ENCODE data around the gene ICAM2.

Gene ICAM2

DNA sequence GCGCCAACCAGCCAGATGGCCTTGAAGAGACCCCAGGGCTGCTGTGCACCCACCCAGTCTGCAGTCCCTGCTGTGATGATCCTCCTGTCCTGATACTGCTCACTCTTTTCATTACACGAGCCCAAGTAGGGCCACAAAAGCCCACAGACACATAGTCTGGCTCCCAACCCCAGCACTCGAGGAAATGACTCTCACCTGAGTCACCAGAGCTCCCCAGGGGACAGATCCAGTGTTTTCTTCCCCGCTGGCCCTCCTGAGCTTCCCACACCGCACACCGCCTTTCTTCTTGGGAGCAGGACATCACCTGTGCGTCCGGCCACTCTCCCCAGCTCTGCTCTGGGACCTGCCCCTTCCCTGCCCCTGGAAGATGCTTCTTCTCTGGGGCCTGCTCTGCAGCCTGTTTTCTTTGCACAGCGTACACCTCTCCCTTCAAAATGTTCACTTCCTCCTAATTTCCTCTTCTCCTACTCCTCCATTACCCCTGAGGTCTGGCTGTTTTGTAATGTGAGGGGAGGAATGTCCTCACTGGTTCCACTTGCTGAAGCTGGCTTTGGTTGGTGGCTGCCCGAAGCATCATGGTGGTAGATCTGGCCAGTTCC is 45.7 kb downstream of the ICAM2 start:
- no peak for DNase-seq (ENCODE audit: low read depth)

DNA sequence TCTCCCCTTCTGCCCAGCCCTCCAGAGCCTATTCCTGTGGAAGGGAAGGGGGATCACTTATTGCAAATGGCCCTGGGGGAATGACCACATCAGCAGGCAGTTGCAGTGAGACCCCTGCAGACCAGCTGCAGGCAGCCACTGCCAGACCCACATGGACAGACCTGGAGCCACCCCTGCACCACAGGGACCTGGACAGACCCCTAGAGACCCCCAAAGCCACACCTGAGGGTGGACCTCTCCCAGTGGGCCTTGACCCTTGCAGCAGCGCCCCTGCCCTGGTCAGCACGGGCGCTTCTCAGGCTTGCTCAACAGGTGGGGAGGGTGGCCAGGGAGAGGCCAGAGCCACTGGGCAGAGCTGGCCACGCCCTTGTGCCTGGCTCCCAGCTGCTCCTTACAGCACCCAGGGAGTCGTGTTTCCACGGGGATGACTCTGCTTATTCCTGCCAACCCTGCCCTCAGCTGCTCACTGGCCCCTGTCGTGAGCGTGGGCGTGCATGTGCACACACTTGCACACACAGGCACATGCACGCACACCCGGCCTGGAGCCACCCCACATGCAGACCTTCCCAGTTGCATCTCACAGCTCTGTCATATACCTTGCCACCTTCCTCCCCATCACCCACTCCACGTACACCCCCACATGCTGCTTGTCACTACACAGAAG is 46.4 kb downstream of the ICAM2 start:
- no peak for DNase-seq (ENCODE audit: low read depth)

GRCh38 chr17:63973247-63973646 is 47.2 kb downstream of the ICAM2 start:
- DNase-seq (ENCODE audit: low read depth) = no peak

GRCh38 chr17:63972796-63973195 is 47.6 kb downstream of the ICAM2 start, which contains the start of gene SCN4A:
TSS of gene SCN4A (minus strand) at chr17:63972918. CDS start at chr17:63972841, 77 bp downstream.
- DNase-seq (ENCODE audit: low read depth) = no peak

- no peak for DNase-seq (ENCODE audit: low read depth)
These were observed 51.2 kb downstream of the ICAM2 start for GRCh38 chr17:63969278-63969677.

GRCh38 chr17:63967953-63968352 is 52.5 kb downstream of the ICAM2 start:
- DNase-seq (ENCODE audit: low read depth) = no peak

GRCh38 chr17:63966646-63967264 is 53.7 kb downstream of the ICAM2 start:
- DNase-seq (ENCODE audit: low read depth) = no peak

DNA sequence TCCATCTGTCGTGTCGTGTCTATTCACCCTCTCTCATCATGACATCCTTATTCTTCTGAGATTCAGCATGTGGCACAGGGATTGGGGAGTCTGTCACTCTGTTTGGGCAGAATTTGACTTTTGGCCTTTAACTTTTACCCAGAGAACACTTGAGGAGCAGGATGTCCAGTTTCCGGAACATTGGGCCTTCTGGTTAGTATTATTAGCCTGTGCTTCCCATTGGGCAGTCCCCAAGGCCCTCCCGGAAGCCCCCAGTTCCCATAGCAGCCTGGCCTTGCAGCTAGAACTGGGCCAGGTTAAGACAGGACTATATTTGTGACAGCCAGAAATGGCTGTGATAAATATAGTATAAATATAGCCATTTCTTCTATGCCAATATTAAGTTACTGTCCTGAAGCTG is 57.3 kb downstream of the ICAM2 start:
- DNase-seq (ENCODE audit: low read depth) = no peak

- no peak for DNase-seq (ENCODE audit: low read depth)
These were observed 58.1 kb downstream of the ICAM2 start for GRCh38 chr17:63962298-63962744.

DNA sequence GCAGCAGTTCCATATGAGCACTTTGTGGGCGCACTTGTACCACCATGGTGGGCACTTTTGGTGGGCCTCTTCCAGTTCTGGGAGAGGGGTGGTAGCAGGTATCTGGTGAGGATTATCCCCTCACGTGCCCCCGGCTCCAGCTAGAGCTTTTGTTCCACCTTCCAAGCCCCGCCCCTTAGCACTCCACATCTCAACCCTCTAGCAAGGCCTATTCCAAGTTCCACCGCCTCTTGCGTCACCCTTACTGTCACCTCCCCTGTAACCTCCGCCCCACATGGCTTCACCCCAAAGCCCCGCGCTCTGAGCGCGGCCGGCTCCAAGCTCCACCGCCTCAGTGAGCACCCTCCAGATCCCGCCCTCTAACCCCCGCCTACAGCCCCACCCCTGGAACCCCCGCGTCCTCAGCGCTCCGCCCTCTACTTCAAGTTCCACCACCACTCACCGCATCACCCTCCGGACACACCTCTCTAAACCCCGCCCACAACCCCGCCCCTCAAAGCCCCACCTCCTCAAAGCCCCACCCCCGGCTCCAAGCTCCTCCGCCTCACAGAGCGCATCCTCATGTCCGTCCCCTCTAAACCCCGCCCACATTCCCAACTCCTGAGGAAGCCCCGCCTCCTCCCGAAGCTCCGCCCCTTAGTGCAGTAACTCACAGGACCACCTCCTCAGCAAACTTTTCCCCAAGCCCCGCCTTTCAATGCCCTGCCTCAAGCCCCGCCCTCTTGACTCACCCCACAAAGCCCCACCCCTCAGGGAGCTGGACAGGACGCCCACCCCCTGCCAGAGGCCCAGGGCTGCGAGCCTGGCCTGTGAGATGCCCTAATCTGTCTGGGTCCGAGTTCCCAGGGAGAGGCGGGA is 58.8 kb downstream of the ICAM2 start:
- DNase-seq (ENCODE audit: low read depth) = no peak

- no peak for DNase-seq (ENCODE audit: low read depth)
These were observed 60.0 kb downstream of the ICAM2 start for GRCh38 chr17:63960430-63960829.

- DNase-seq (ENCODE audit: low read depth) = no peak
These were observed 60.4 kb downstream of the ICAM2 start for GRCh38 chr17:63960006-63960405.

DNA sequence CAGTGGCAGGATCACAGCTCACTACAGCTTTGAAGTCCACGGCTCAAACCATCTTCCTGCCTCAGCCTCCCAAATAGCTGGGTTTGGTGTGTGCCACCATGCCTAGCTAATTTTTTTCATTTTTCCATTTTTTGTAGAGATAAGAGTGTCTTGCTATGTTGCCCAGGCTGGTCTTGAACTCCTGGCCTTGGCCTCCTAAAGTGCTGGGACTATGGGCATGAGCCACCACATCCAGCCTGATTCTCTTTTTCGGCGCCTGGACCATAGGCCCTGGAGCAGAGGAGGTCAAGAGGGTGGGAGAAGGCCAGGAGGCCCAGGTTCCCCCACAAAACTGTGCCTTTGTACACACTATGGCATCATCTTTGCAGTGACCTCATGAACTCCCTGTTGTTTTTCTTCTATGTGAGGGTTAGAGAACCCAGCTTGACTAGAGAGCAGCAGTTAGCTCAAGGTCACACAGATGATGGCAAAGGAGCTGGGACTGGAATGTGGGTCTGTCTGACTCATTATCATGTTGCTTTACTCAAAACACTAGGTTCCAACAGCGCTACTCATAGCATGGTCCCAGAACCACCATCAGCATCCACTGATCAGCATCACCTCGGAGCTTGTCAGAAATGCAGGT is 64.0 kb downstream of the ICAM2 start:
- DNase-seq (ENCODE audit: low read depth) = no peak

DNA sequence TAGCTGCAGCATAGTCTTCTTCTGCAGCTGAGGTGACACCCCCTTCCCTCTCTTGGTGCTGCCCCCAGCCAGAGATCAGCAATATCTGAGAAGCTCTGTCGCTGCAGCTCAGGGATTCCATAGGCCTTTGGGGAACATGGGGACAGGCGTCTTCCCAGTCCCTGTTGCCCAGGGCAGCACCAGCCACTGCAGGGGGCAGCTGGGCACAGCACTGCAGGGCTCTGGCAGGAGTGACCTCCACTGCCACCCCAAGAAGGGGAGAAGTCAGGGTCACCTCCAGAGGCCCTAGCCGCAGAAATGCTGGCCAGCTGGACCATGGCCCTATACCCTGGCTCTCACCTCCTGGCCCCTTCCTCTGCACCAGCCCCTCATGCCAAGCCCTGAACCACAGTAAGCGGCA is 64.6 kb downstream of the ICAM2 start:
- DNase-seq (ENCODE audit: low read depth) = no peak

DNA sequence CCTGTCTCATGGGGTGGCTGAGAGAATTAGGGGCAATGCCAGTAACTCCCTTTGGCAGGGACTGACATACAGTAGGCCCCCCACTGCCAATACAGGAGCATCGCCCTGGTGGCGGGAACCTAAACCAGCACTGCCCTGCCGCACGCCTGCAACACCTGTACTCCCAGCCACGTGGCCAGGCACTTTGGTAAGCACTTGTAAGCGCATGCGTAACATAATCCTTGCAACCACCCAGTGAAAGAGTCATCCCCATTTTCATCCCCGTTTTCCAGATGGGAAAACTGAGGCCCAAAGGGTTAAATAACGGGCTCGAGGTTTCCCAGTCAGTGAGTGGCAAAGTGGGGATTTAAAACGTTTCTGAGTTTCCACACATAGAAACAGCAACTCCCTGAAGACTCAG is 65.2 kb downstream of the ICAM2 start:
- no peak for DNase-seq (ENCODE audit: low read depth)

DNA sequence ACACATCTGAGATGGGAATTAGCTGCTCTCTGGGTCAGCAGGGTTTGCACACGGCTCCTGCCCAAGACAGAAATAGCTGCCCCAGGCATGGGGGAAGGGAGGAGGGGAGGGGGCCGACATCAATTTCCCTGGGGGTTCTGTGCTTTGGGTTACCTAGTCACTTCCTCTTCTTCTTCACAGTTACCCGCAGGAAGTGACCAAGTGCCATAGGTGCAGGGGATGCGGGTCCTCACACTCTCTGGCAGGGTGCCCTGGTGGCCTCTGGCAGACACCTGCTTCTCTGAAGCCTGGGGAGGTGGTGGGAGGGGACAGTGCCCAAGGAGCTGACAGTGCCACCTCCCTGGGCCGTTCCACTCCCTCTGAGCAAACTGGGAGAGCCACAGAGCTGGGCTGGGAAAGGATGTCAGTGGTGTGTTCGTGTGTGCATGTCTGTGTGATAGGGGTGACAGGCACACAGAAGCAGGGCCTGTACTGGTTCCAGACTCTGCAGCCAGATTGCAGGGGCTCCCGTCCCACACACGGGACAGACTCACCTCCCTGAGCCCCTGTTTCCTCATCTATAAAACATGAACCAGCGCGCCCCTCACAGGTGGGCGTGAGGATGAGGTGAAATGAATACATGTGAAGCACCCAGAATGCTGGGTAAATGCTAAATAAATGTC is 65.9 kb downstream of the ICAM2 start:
- DNase-seq (ENCODE audit: low read depth) = no peak

All from stimulated activated CD8-positive, alpha-beta memory T cell treated with anti-CD3 and anti-CD28 coated beads, Interleukin-7, amount 100 ng/mL, for 24 hours (primary cell).